MCF 10A (cell line): ENCODE measurements around the gene KIF5A. TPM values are rescaled to one million over a fixed set of nuclear protein-coding genes. Genes with fewer than 3 reads are reported as not detected.

Source experiments
- BruUV-seq: library from RNA; stranded (reverse); fragments of 400-500 nt; replicated peaks from 2 replicates; lab custom pipeline; 2021; lab: Mats Ljungman, UMichigan
- CTCF ChIA-PET: fragments of 300-600 bp; sonication (Branson Sonifier 250); formaldehyde crosslinking; extraction: SDS; loops from one replicate; lab custom pipeline; 2021; ENCODE audit warnings: antibody characterized with exemption, inconsistent platforms; lab: Yijun Ruan, JAX
- POLR2A ChIA-PET: fragments of 300-600, 350-650 bp; sonication (Branson Sonifier 250); formaldehyde crosslinking; extraction: SDS; loops from one replicate; lab custom pipeline; 2020; ENCODE audit warnings: antibody characterized with exemption, inconsistent platforms; lab: Yijun Ruan, JAX
- DNase-seq: peaks from one replicate; pipeline ENCODE4 v3.0.0-alpha.2; 2018; ENCODE audit not compliant: unreplicated experiment
- H3K27ac Mint-ChIP-seq: one replicate; pipeline ENCODE4 v1.8.0; 2022; ENCODE audit warnings: mild to moderate bottlenecking, low read depth, mixed read lengths; ENCODE audit not compliant: unreplicated experiment
- H3K27me3 Mint-ChIP-seq: one replicate; pipeline ENCODE4 v1.8.0; 2022; ENCODE audit warnings: mixed read lengths; ENCODE audit not compliant: insufficient read depth, unreplicated experiment
- H3K36me3 Mint-ChIP-seq: one replicate; pipeline ENCODE4 v1.8.0; 2022; ENCODE audit warnings: mild to moderate bottlenecking, moderate library complexity, mixed read lengths; ENCODE audit not compliant: insufficient read depth, unreplicated experiment
- H3K4me1 Mint-ChIP-seq: one replicate; pipeline ENCODE4 v1.8.0; 2022; ENCODE audit warnings: mixed read lengths; ENCODE audit not compliant: insufficient read depth, unreplicated experiment
- H3K4me3 Mint-ChIP-seq: one replicate; pipeline ENCODE4 v1.8.0; 2022; ENCODE audit warnings: mild to moderate bottlenecking, moderate library complexity, mixed read lengths; ENCODE audit not compliant: unreplicated experiment
- H3K9me3 Mint-ChIP-seq: one replicate; pipeline ENCODE4 v1.8.0; 2022; ENCODE audit warnings: mixed read lengths; ENCODE audit not compliant: unreplicated experiment
- intact Hi-C: fragments of 100-400 bp; cut with micrococcal nuclease; formaldehyde crosslinking; loops from 2 replicates; pipeline ENCODE4 v1.14.1; 2022
- total RNA-seq: library from RNA; stranded (reverse); gene quantifications from 2 replicates; pipeline ENCODE4 v1.2.3, GENCODE V29; 2022
- TF ChIP-seq, protein P1 (sequence below): fragments of 200-600 bp; IDR thresholded peaks from one replicate; pipeline ENCODE4 v1.8.0; 2022; ENCODE audit warnings: antibody characterized with exemption, mild to moderate bottlenecking; ENCODE audit not compliant: unreplicated experiment

The KIF5A gene
- total RNA-seq, 1 experiment from 2014 or later = 0.56 TPM

DNA sequence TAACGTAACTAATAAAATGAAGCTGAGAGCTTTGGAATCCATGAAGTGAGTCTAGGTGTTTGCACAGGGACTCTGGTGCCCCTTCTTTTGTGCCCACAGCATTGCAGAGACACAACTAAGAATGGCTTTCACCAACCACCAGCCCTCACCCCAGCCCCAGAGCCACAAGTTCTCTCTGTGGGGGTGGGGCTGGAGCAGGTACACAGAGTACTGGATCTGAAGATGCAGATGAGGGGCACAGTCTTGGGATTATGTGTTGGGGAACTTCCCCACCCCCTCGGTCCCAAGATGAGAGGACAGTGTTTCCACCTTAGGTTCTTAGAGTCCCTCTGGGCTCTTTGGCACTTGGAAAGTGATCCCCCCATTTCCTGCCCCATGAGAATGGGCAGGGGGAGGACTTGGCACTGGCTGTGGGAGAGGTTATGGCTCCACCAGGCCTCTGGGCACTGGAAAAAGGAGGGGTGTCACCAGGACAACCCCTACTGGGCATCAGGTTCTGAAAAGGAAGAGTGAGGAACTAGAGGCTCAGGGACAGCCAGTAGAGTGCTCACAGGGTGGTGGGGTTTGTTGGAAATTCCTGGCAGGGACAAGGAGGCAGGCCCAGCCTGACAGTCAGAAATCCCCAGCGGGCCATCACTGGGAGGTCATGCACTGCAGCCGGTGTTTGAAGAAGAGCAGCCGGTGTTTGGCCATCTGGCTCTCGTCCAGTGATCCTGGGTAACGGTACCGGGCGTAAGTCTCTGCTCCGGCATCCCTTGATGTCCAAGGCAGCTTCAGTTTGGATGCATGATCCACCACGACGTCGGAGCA is 76.5 kb downstream of the KIF5A start:
- ChIA-PET CTCF (interaction anchor here (1.1 to 2.1 kb wide), 2 partner anchors 43 to 44 kb away, joined by 7 to 10 read pairs; no protein-coding TSS in a partner anchor), POLR2A (no interaction called here)
- TF ChIP-seq, protein P1, sequence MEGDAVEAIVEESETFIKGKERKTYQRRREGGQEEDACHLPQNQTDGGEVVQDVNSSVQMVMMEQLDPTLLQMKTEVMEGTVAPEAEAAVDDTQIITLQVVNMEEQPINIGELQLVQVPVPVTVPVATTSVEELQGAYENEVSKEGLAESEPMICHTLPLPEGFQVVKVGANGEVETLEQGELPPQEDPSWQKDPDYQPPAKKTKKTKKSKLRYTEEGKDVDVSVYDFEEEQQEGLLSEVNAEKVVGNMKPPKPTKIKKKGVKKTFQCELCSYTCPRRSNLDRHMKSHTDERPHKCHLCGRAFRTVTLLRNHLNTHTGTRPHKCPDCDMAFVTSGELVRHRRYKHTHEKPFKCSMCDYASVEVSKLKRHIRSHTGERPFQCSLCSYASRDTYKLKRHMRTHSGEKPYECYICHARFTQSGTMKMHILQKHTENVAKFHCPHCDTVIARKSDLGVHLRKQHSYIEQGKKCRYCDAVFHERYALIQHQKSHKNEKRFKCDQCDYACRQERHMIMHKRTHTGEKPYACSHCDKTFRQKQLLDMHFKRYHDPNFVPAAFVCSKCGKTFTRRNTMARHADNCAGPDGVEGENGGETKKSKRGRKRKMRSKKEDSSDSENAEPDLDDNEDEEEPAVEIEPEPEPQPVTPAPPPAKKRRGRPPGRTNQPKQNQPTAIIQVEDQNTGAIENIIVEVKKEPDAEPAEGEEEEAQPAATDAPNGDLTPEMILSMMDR = no peak
- peaks cover 43% of the 10 kb centered on the region for H3K27me3 Mint-ChIP-seq
- peaks cover 5% of the 10 kb centered on the region for H3K4me1 Mint-ChIP-seq
- no peaks in the 10 kb centered on the region for H3K9me3 Mint-ChIP-seq
- H3K27ac Mint-ChIP-seq = no peak overlapping the region
- no peak overlapping the region for H3K4me3 Mint-ChIP-seq
- no TSS peak for BruUV-seq
- intact Hi-C loops = no loop called here
- no peak for DNase-seq
- no peaks in the 10 kb centered on the region for H3K36me3 Mint-ChIP-seq

DNA sequence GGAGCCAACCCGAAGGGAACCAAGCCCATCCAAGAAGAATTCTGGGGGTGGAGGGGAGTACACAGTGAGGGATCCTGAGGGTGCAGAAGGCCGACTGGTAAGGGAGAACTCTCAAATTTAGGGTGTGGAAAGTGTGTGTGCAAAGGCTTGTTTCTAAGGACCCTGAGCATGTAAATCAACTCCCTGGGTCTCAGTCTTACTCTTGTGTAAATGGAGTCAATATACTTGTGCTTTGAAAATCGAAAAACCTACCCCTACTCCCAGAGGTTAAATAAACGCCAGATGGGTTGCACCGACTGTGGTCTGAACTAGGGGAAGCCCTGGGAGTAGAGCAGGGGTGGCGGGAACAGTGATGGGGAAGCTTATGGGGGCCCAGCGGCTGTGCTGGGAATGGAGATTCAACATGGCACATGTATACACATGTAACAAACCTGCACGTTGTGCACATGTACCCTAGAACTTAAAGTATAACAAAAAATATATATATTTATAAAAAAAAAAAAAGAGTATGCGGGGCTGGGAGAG is 77.1 kb downstream of the KIF5A start:
- POLR2A ChIA-PET = no interaction called here
- H3K36me3 Mint-ChIP-seq = no peaks in the 10 kb centered on the region
- TF ChIP-seq, protein P1 = no peak
- CTCF ChIA-PET = interaction anchor here (2.1 kb wide), 1 partner anchor 43 kb away, joined by 10 read pairs; no protein-coding TSS in a partner anchor
- no TSS peak for BruUV-seq
- intact Hi-C loops = no loop called here
- peaks cover 37% of the 10 kb centered on the region for H3K27me3 Mint-ChIP-seq
- no peak for DNase-seq
- no peaks in the 10 kb centered on the region for H3K9me3 Mint-ChIP-seq
- no peak overlapping the region for H3K4me3 Mint-ChIP-seq
- no peak overlapping the region for H3K27ac Mint-ChIP-seq
- peaks cover 3% of the 10 kb centered on the region for H3K4me1 Mint-ChIP-seq

DNA sequence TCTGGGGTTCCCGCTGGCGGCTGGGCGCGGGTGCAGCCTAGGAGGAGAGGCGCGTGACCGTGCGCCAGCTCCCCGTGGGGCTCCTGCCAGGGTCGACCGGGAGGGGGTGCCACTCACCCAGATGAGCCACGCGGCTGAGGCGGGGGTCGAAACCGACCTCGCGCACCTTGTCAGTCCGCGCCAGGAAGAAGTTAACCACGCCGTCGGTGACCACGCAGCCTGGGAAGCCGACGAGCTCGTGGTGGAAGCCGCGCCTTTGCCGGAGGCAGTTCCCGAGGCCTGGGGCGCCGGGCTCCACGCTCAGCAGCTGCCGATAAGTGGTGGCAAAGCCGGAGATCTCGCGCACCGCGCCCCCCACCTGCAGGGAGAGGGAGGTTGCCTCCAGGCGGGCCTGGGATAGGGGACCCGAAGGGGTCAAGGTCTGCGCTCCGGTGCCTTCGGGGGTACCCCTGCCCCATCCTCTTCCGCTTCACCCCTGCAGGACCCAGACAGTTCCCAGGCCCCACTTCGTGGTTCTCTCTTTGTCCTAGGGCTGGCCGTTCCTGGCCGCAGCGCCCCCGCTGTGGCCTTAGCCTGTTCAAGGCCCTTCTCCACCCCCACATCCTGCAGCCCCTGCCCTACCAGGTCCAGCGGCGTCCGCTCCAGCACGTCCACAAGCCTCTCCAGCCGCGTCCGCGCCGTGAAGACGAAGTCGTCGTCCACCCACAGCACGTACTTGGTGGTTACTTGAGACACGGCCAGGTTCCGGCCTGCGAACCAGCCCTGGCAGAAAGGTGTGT is 77.8 kb downstream of the KIF5A start:
- ChIA-PET POLR2A (no interaction called here), CTCF (interaction anchor here (0.7 to 2.1 kb wide), 3 partner anchors 35 to 44 kb away, joined by 3 to 10 read pairs (median 5); no protein-coding TSS in a partner anchor)
- no TSS peak for BruUV-seq
- H3K27ac Mint-ChIP-seq = no peak overlapping the region
- peaks cover 29% of the 10 kb centered on the region for H3K27me3 Mint-ChIP-seq
- TF ChIP-seq, protein P1 = no peak
- no peaks in the 10 kb centered on the region for H3K4me1 Mint-ChIP-seq
- H3K9me3 Mint-ChIP-seq = no peaks in the 10 kb centered on the region
- no peak for DNase-seq
- H3K36me3 Mint-ChIP-seq = no peaks in the 10 kb centered on the region
- H3K4me3 Mint-ChIP-seq = no peak overlapping the region
- intact Hi-C loops = no loop called here
